HG03066 (cell line): ENCODE data around the gene MAP1S.

Source experiments
- ATAC-seq: cut with Tn5 transposase; IDR thresholded peaks from one replicate; pipeline ENCODE4 v1.9.1; 2021; ENCODE audit warnings: low read depth; ENCODE audit not compliant: unreplicated experiment

The MAP1S gene

GRCh38 chr19:17687857-17688784 is 31.2 kb upstream of the MAP1S start, which contains the start of gene UNC13A:
UNC13A (minus strand) TSS chr19:17688354; CDS start chr19:17688199, 155 bp downstream.
- no peak for ATAC-seq

DNA sequence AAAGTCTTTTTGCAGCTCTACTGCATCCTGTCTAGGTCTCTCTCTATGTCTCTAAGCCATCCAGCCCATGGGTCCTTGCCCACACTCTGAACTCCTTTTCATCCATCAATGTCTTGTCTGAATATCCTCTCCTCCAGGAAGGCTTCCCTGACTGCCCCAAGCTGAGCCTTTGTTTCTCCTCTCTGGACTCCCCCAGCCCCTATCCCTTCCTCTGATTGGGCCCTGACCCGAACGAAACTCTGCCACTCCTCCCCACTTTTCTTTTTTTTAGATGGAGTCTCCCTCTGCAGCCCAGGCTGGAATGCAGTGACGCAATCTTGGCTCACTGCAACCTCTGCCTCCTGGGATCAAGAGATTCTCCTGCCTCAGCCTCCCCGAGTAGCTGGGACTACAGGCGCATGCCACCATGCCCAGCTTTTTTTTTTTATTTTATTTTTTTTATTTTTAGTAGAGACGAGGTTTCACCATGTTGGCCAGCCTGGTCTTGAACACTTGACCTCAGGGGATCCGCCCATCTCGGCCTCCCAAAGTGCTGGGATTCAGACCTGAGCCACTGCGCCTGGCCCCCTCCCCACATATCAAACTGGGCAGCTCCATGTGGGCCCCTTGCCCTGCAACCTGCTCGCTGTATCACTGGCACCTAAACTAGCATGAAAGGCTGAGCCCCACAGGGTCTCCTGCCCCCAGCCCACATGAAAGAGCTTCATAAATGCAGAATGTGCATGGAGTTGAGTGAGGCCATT is 30.3 kb upstream of the MAP1S start:
- ATAC-seq = no peak

DNA sequence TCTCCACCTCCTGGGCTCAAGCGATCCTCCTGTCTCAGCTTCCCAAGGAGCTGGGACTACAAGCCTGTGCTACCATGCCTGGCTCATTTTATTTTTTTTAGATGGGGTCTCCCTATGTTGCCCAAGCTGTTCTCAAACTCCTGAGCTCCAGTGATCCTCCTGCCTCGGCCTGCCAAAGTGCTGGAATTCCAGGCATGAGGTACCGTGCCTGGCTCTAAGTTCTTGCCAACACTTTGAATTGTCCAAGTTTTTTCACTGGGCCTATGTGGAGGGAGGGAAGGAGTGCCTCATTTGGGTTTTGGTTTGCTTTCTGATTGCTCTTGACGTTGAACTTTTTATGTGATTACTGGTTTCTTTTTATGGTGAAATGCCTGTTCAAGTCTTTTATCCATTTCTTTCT is 26.7 kb upstream of the MAP1S start:
- no peak for ATAC-seq

GRCh38 chr19:17695198-17695597 is 24.1 kb upstream of the MAP1S start:
- ATAC-seq = no peak

DNA sequence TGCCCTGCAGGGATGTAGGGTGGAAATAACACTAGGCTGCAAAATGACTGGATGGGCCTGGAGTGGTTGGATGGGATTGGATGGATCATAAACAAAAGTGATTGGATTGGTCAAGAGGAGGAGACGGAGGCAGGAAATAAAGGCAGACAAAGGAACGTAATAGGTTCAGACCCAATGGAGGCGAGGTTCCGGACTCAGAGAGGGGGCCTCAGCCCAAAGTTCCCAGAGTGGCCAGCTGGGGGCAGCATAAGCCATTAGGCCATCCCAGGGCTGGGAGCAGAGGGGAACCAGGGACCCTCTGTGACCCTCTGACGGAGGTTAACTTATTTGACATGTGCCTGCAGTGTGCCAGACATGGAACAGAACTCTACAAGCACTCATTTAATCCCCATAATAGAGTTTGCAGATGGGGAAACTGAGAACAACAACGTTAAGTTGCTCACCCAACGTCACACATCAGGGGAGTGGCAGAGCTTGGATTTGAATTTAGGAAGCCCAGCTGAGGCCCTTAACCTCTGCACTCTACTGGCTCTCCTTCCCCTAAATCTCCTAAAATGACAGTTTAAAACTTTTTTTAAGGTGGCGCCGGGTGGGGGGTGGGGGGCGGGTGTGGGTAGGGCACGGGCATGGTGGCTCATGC is 15.3 kb upstream of the MAP1S start:
- ATAC-seq = no peak

DNA sequence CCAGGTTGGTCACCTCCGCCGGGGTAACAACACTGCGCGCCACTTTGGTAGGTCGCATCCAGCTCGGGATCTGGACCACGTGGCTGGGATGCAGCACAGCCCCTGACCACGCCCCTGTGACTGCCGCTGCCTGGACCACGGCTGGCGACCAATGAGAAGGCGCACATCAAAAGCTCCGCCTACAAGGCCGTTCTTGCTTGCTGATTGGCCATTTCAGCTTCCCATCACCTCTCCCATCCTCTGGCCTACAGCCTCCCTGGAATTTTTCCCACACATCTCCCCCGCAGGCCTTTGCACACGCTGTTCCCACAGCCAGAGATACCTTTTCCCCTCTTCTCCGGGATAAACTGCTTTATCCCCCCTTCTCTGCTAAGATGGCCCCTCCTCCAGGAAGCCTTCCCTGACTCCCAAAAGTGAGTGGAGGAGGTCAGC is 12.5 kb upstream of the MAP1S start:
- no peak for ATAC-seq

- no peak for ATAC-seq
Measured at GRCh38 chr19:17711851-17712250, 7.4 kb upstream of the MAP1S start.

GRCh38 chr19:17716309-17716929 is 2.9 kb upstream of the MAP1S start:
- no peak for ATAC-seq

- ATAC-seq = no peak
Measured at GRCh38 chr19:17718550-17718946, 732 bp upstream of the MAP1S start.

GRCh38 chr19:17719730-17720400 is 585 bp downstream of the MAP1S start:
- no peak for ATAC-seq

GRCh38 chr19:17720440-17720839 is 1.2 kb downstream of the MAP1S start:
- ATAC-seq = no peak

DNA sequence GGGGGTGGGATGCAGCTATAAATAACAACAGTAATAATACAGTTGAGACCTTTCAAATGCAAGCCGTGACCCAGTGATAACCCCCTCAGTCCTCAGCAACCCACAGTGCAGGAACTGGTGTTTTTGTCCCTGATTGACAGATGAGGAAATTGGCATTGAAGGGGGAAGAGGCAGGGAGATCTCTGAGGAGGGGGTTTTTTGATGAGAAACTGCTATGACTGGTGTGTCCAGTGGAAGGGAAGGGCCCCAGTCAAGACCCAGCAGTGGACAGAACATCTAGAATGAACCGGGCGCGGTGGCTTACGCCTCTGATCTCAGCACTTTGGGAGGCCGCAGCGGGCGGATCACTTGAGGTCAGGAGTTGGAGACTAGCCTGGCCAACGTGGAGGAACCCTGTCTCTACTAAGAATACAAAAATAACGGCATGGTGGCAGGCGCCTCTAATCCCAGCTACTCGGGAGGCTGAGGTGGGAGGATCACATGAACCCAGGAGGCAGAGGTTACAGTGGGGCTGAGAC is 1.9 kb downstream of the MAP1S start:
- ATAC-seq = no peak

DNA sequence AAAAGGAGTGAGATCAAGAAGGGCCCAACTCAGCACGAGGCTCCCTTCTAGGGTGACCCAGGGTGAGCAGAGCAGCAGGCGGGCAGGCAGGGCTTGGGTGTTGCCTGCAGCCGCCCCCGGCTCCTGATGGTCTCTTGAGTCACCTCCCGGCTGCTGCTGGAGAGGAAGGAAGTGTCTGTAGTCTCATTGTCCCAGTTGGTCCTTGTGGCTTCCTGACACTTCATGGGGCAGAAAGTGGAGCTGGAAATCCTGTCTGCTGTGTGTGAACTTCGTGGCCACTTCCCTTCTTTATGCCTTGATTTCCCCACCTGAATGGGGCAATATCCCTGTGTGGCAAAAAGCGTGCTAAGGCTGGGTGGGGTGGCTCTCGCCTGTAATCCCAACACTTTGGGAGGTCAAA is 2.5 kb downstream of the MAP1S start:
- no peak for ATAC-seq

DNA sequence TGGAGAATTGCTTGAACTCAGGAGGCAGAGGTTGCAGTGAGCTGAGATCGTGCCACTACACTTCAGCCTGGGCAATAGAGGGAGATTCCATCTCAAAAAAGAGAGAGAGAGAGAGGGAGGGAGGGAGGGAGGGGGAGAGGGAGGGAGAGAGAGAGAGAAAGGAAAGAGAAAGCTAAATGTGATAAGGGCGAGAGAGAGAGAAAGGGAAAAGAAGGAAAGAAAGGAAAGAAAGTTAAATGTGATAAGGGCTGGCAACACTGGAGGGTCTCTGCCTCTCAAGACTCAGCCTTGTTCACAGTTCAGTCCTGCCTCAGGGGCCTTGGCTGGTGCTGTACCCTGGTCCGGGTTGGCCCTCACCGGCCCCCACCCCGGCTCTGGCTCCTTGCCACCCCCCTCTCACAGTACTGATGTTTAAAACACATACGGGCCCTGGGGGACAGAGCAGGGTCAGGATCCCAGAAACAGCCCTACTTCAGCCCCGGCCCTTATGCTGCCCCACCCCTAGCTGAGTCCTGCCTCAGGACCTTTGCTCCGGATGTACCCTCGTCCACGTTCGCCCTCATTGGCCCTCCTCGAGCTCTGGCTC is 3.5 kb downstream of the MAP1S start:
- no peak for ATAC-seq

GRCh38 chr19:17724655-17725054 is 5.4 kb downstream of the MAP1S start:
- ATAC-seq = no peak

- ATAC-seq = no peak
Measured at GRCh38 chr19:17725422-17726078, 6.3 kb downstream of the MAP1S start.

- no peak for ATAC-seq
Measured at GRCh38 chr19:17726136-17726741, 7.0 kb downstream of the MAP1S start.

GRCh38 chr19:17726964-17727773 is 7.9 kb downstream of the MAP1S start:
- ATAC-seq = no peak
